ENCODE results near the gene E2F8. TPM values are rescaled to one million over a fixed set of nuclear protein-coding genes. Genes with fewer than 3 reads are reported as not detected.

E2F8 gene
- total RNA-seq, result 9.0 and 12.8 TPM in 2 replicates

GRCh38 chr11:19240420-19241259, at the start of gene E2F8:
TSS of gene E2F8 (minus strand) at chr11:19240945. CDS start at chr11:19240121, 824 bp downstream.

DNA sequence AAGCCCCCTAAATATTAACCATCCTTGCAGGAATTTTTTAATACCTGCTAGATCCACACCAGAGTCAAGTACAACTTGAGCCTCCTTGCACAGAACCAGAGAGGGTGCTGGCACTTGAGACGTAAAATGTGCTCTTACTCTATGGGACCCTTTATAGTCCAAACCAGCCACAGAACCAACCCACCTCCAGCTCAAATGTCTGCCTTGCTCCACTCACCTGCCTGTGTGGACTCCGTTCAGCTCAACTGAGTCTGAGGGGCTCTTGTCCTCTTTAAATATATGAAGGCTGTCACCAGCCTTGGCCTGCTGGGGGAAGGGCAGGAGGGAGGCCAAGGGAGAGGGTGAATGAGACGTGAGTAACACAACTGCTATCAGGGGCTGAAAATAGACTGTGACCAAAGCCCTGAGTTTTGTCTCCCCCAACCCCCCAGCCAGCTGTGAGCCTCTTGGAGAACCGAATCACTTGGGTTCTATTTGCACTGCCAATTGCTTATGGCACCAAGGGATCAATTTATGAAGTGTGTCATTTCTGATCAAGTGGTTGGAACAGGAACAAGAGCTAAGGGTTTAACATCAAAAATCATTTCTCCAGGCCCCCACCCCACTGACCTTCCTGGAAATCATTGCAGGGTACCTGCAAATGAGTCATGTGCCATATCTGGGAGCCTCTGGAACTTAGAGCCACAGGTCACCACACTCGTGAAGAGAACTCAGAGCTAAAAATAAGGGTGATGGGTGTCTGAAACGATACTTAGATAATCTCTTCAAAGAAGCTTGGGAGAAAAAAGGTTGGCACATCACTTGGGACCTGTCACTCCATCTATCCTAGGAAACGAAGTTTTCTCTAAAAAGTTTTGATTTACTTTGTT, 38.8 kb downstream of the E2F8 start, which contains the start of gene CSRP3:
CSRP3 (minus strand) TSS at position 247 of the 869 bp plus-strand sequence. CDS start 9,535 bp downstream, outside the sequence.

Other genes with a start within 250 kb of the E2F8 start
- gene MRGPRX2, start 180.2 kb downstream of the E2F8 start, total RNA-seq, result not detected in 2 replicates
- gene ZDHHC13, start 123.8 kb downstream of the E2F8 start, total RNA-seq, result 65.7 and 108 TPM in 2 replicates
- not detected in 2 replicates for gene CSRP3, start 39.0 kb downstream of the E2F8 start, total RNA-seq